GM19238 (cell line): Measurements from ENCODE around the gene SAE1.

ENCODE experiments used
- DNase-seq: peaks from one replicate; pipeline ENCODE4 v3.0.0; 2011; ENCODE audit warnings: low spot score; ENCODE audit not compliant: insufficient read length

Gene SAE1

GRCh38 chr19:47210689-47211316, 80.2 kb downstream of the SAE1 start:
- DNase-seq = peak; percentile 51

GRCh38 chr19:47215581-47215980, 84.9 kb downstream of the SAE1 start:
- DNase-seq = no peak

- DNase-seq = no peak
Observed at GRCh38 chr19:47221080-47221841, 90.6 kb downstream of the SAE1 start.

GRCh38 chr19:47221890-47222289, 91.3 kb downstream of the SAE1 start:
- no peak for DNase-seq

- peak; percentile 94 for DNase-seq
Observed at GRCh38 chr19:47225746-47226425, 95.3 kb downstream of the SAE1 start.

- peak; percentile 81 for DNase-seq
Observed at GRCh38 chr19:47226426-47227351, 96.1 kb downstream of the SAE1 start.

GRCh38 chr19:47227352-47228167, 96.9 kb downstream of the SAE1 start:
- peak; percentile 80 for DNase-seq

- DNase-seq = no peak
Observed at GRCh38 chr19:47228168-47228936, 97.7 kb downstream of the SAE1 start.

GRCh38 chr19:47228937-47229675, 98.5 kb downstream of the SAE1 start:
- no peak for DNase-seq

- DNase-seq = no peak
Observed at GRCh38 chr19:47229676-47230053, 99.0 kb downstream of the SAE1 start.

GRCh38 chr19:47230054-47230920, 99.7 kb downstream of the SAE1 start:
- DNase-seq = peak; percentile 76

- no peak for DNase-seq
Observed at GRCh38 chr19:47230921-47231214, 100.2 kb downstream of the SAE1 start, which contains the start of gene BBC3. Gene BBC3 (minus strand): TSS chr19:47231199. CDS start chr19:47228431, 2,768 bp downstream.

GRCh38 chr19:47231215-47232054, 100.8 kb downstream of the SAE1 start:
- peak; percentile 85 for DNase-seq

- no peak for DNase-seq
Observed at GRCh38 chr19:47232422-47233211, 102.0 kb downstream of the SAE1 start.

- DNase-seq = no peak
Observed at GRCh38 chr19:47236072-47236675, 105.5 kb downstream of the SAE1 start.

GRCh38 chr19:47239152-47239551, 108.5 kb downstream of the SAE1 start:
- DNase-seq = no peak
